Upper lobe of left lung (tissue), 4 donors: Measurements from ENCODE around the gene NUMBL.

Source experiments
- CTCF ChIP-seq, 6 experiments: fragments of 450-650 bp in 4 of 6; fragments of 200-600 bp in 2 of 6; sonication (generic) in 2 of 6; IDR thresholded peaks; one replicate each; pipeline ENCODE4 v1.5.1; 2016 to 2019; ENCODE audit warnings: antibody characterized with exemption in 6 of 6
- POLR2A ChIP-seq, 4 donors: fragments of 450-650 bp; IDR thresholded peaks; one replicate each; pipeline ENCODE4 v1.5.1; 2016 to 2017; ENCODE audit warnings: antibody characterized with exemption in 4 of 4, mild to moderate bottlenecking in 2 of 4
- POLR2AphosphoS5 ChIP-seq, 2 donors: sonication (generic); formaldehyde crosslinking; IDR thresholded peaks; one replicate each; pipeline ENCODE4 v1.5.1; 2017; ENCODE audit warnings: antibody characterized with exemption in 2 of 2

DNA sequence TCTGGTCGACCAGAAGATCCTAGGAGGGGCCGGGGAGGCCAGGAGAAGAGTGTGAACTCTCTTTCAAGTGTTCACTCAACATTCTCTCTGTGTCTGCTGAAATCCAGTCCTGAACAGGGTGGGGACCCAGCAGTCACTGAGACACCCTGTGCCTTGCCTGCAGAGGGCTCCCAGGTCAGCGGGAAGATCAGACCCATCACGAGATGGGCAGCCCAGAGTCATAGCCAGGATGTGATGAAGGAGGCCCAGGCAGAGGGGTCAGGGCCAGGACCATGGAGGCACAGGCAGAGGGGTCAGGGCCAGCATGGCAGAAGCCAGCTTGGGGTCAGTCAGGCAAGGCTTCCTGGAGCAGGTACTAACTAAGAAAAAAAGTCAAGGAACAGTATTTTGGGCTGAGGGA is 9.4 kb downstream of the NUMBL start:
- TF ChIP-seq CTCF (IDR thresholded peaks at IDR 0.05): no peak
- no peak for TF ChIP-seq POLR2AphosphoS5 (IDR thresholded peaks at IDR 0.05)
- no peak for TF ChIP-seq POLR2A (IDR thresholded peaks at IDR 0.05)
